Tibial nerve (tissue), 4 donors: Measurements from ENCODE around the gene PNCK.

Source experiments
- CTCF ChIP-seq, 5 experiments: fragments of 200-600 bp in 3 of 5; fragments of 450-650 bp in 2 of 5; sonication (generic) in 3 of 5; IDR thresholded peaks; one replicate each; pipeline ENCODE4 v1.5.1; 2016 to 2019; ENCODE audit warnings: antibody characterized with exemption in 5 of 5, mild to moderate bottlenecking in 3 of 5, moderate library complexity in 2 of 5
- EP300 ChIP-seq, 2 donors: sonication (generic); formaldehyde crosslinking; IDR thresholded peaks; one replicate each; pipeline ENCODE4 v1.6.1; 2017; ENCODE audit warnings: antibody characterized with exemption in 2 of 2, mild to moderate bottlenecking in 1 of 2
- POLR2A ChIP-seq, 2 donors: fragments of 450-650 bp; IDR thresholded peaks; one replicate each; pipeline ENCODE4 v1.6.1; 2017; ENCODE audit warnings: antibody characterized with exemption in 2 of 2, mild to moderate bottlenecking in 2 of 2, moderate library complexity in 2 of 2

- TF ChIP-seq CTCF (IDR thresholded peaks at IDR 0.05), result no peak
- no peak for TF ChIP-seq POLR2A (IDR thresholded peaks at IDR 0.05)
- TF ChIP-seq EP300 (IDR thresholded peaks at IDR 0.05), result no peak
Measured at GRCh38 chrX:153659268-153659667, 14.3 kb downstream of the PNCK start.
